Coronary artery (tissue), 2 donors: Measurements from ENCODE around the gene LYL1.

Experiments used
- DNase-seq: peaks from one replicate; pipeline ENCODE4 v3.0.0-alpha.2; 2017; ENCODE audit warnings: low spot score
- H3K27ac ChIP-seq, 2 donors: fragments of 200-600 bp; sonication (generic); one replicate each; pipeline ENCODE4 v1.5.1; 2016 to 2019
- H3K4me3 ChIP-seq: fragments of 200-600 bp; sonication (generic); 2 replicates; pipeline ENCODE4 v1.5.1; 2016; ENCODE audit warnings: mild to moderate bottlenecking, moderate library complexity
- CTCF ChIP-seq: fragments of 200-600 bp; sonication (generic); IDR thresholded peaks from one replicate; pipeline ENCODE4 v1.5.1; 2019; ENCODE audit warnings: antibody characterized with exemption

Gene LYL1

GRCh38 chr19:13127811-13128575 lies 25.3 kb upstream of the LYL1 start:
- no peak for DNase-seq
- no peak for TF ChIP-seq CTCF
- Histone ChIP-seq H3K4me3 (no peak overlapping the region), H3K27ac (no peak overlapping the region)

- no peak for TF ChIP-seq CTCF
- Histone ChIP-seq H3K4me3 (no peak overlapping the region), H3K27ac (no peak overlapping the region)
- DNase-seq, result no peak
Observed at GRCh38 chr19:13127051-13127450, 24.4 kb upstream of the LYL1 start.

- no peak for TF ChIP-seq CTCF
- no peak for DNase-seq
- Histone ChIP-seq H3K27ac (no peak overlapping the region), H3K4me3 (no peak overlapping the region)
Observed at GRCh38 chr19:13122980-13123957, 20.6 kb upstream of the LYL1 start.

- DNase-seq, result no peak
- Histone ChIP-seq H3K27ac (no peak overlapping the region), H3K4me3 (no peak overlapping the region)
- TF ChIP-seq CTCF, result no peak
Observed at GRCh38 chr19:13122275-13122878, 19.7 kb upstream of the LYL1 start.

GRCh38 chr19:13121551-13122274 lies 19.1 kb upstream of the LYL1 start:
- Histone ChIP-seq H3K4me3 (no peak overlapping the region), H3K27ac (no peak overlapping the region)

More at GRCh38 chr19:13121551-13122274, 19.1 kb upstream of the LYL1 start:
- no peak for TF ChIP-seq CTCF
- no peak for DNase-seq
